KMS-11 (cell line): ENCODE measurements around the gene THAP9.

Source experiments
- H2AFZ ChIP-seq: fragments of 200-600 bp; sonication (generic); 2 replicates; pipeline ENCODE4 v1.6.1; 2016; ENCODE audit warnings: antibody characterized with exemption, mixed run types, low read depth
- H3K27ac ChIP-seq: fragments of 200-600 bp; sonication (generic); 2 replicates; pipeline ENCODE4 v1.6.1; 2016; ENCODE audit warnings: mild to moderate bottlenecking, mixed run types
- H3K27me3 ChIP-seq: fragments of 200-600 bp; sonication (generic); 2 replicates; pipeline ENCODE4 v1.6.1; 2017; ENCODE audit warnings: mild to moderate bottlenecking, low read depth, mixed run types, moderate library complexity; ENCODE audit not compliant: insufficient read depth
- H3K36me3 ChIP-seq: fragments of 200-600 bp; sonication (generic); 2 replicates; pipeline ENCODE4 v1.6.1; 2017; ENCODE audit warnings: mild to moderate bottlenecking, mixed run types; ENCODE audit not compliant: insufficient read depth
- H3K4me1 ChIP-seq: fragments of 200-600 bp; sonication (generic); 2 replicates; pipeline ENCODE4 v1.6.1; 2016; ENCODE audit warnings: mild to moderate bottlenecking, low read depth, mixed run types; ENCODE audit not compliant: poor library complexity, severe bottlenecking
- H3K4me2 ChIP-seq: fragments of 200-600 bp; sonication (generic); 2 replicates; pipeline ENCODE4 v1.7.0; 2016; ENCODE audit warnings: mild to moderate bottlenecking, mixed run types
- H3K4me3 ChIP-seq: fragments of 200-600 bp; sonication (generic); IDR thresholded peaks from 2 replicates; pipeline ENCODE4 v1.6.1; 2017; ENCODE audit warnings: low read depth, low read length, mixed read lengths; ENCODE audit not compliant: insufficient read depth
- H3K79me2 ChIP-seq: fragments of 200-600 bp; sonication (generic); 2 replicates; pipeline ENCODE4 v1.6.1; 2016; ENCODE audit warnings: low read depth, mixed run types; ENCODE audit not compliant: insufficient read depth
- H3K9ac ChIP-seq: fragments of 200-600 bp; sonication (generic); 2 replicates; pipeline ENCODE4 v1.6.1; 2016; ENCODE audit warnings: mild to moderate bottlenecking, mixed run types
- H4K20me1 ChIP-seq: fragments of 200-600 bp; sonication (generic); 2 replicates; pipeline ENCODE4 v1.6.1; 2016; ENCODE audit warnings: mild to moderate bottlenecking, mixed run types; ENCODE audit not compliant: insufficient read depth
- TF ChIP-seq, protein P1 (sequence below): fragments of 200-600 bp; sonication (generic); conservative IDR thresholded peaks from 2 replicates; pipeline ENCODE4 v1.6.1; 2017; ENCODE audit warnings: low read depth, mild to moderate bottlenecking, antibody characterized with exemption, low read length, moderate library complexity, mixed read lengths

THAP9 gene, protein sequence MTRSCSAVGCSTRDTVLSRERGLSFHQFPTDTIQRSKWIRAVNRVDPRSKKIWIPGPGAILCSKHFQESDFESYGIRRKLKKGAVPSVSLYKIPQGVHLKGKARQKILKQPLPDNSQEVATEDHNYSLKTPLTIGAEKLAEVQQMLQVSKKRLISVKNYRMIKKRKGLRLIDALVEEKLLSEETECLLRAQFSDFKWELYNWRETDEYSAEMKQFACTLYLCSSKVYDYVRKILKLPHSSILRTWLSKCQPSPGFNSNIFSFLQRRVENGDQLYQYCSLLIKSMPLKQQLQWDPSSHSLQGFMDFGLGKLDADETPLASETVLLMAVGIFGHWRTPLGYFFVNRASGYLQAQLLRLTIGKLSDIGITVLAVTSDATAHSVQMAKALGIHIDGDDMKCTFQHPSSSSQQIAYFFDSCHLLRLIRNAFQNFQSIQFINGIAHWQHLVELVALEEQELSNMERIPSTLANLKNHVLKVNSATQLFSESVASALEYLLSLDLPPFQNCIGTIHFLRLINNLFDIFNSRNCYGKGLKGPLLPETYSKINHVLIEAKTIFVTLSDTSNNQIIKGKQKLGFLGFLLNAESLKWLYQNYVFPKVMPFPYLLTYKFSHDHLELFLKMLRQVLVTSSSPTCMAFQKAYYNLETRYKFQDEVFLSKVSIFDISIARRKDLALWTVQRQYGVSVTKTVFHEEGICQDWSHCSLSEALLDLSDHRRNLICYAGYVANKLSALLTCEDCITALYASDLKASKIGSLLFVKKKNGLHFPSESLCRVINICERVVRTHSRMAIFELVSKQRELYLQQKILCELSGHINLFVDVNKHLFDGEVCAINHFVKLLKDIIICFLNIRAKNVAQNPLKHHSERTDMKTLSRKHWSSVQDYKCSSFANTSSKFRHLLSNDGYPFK

DNA sequence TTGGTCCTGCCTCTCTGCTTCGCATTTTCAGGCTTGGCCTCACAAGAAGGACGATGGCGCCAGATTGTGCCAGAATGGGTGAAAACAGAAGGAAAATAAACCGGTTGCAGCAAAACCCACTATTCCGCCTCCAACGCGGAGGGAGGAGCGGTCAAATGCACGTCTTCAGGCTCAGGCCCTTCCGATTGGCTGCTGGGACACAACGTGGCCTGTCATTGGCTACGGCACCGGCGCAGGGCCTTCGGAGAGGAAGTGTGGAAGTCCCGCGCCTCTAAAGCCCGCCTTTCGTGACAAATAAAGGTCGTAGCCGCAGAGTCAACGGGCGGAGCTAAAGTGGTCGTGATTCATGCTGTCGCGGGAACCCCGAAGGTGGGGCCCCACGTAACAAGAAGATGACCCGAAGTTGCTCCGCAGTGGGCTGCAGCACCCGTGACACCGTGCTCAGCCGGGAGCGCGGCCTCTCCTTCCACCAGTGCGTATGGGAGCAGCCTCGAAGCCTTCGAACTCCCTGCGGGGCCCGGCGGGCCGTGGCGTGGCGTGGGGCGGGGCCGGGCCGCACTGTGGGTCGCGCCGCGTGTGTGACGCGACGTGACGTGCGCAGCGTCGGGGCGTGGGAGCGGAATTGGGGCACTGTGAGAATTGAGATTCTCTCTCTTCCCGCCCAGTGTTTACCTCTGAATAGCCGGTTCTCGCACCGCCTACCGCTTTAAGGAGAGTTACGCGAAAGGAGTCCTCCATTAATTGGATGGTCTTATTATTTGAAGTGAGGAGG is at the start of gene THAP9:
THAP9 (plus strand) TSS at position 325 of the 772 bp plus-strand sequence; CDS start at position 393, 68 bp downstream.
- H3K36me3 ChIP-seq = no peaks in the 10 kb centered on the region
- H3K9ac ChIP-seq = peak within 1 kb of the TSS; percentile 81
- H3K27me3 ChIP-seq = no peaks in the 10 kb centered on the region
- H3K4me1 ChIP-seq = peaks cover 54% of the 10 kb centered on the region
- peaks cover 52% of the 10 kb centered on the region for H3K79me2 ChIP-seq
- peak within 1 kb of the TSS; percentile 71 for H2AFZ ChIP-seq
- TF ChIP-seq, protein P1, sequence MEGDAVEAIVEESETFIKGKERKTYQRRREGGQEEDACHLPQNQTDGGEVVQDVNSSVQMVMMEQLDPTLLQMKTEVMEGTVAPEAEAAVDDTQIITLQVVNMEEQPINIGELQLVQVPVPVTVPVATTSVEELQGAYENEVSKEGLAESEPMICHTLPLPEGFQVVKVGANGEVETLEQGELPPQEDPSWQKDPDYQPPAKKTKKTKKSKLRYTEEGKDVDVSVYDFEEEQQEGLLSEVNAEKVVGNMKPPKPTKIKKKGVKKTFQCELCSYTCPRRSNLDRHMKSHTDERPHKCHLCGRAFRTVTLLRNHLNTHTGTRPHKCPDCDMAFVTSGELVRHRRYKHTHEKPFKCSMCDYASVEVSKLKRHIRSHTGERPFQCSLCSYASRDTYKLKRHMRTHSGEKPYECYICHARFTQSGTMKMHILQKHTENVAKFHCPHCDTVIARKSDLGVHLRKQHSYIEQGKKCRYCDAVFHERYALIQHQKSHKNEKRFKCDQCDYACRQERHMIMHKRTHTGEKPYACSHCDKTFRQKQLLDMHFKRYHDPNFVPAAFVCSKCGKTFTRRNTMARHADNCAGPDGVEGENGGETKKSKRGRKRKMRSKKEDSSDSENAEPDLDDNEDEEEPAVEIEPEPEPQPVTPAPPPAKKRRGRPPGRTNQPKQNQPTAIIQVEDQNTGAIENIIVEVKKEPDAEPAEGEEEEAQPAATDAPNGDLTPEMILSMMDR = no peak
- H4K20me1 ChIP-seq = 0 out of 2 replicates have a peak, but pooled peaks cover 15% of the 10 kb centered on the region
- H3K27ac ChIP-seq = peak within 1 kb of the TSS; percentile 86
- peak within 1 kb of the TSS; percentile 79 for H3K4me2 ChIP-seq
- peak within 1 kb of the TSS; percentile 75 for H3K4me3 ChIP-seq

DNA sequence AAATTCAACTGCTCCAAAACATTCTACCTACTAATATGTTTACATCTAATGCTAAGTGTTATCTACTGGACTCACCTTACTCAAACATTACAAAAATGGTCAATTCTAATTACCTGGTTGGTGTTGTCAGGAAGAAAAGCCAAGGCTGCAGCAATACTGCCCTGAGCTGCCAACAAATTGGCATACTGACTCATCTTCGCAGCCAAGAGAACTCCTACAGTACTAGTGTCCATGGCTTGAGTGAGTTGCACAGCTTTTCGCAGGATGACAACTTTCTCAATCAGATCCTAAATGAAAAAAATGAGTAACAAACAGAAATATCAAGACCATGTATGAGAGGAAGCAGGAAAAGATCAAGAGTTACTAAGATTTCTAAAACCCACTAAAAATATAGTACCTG is 49.2 kb upstream of the THAP9 start:
- H3K9ac ChIP-seq = no peak overlapping the region
- H4K20me1 ChIP-seq = no peaks in the 10 kb centered on the region
- no peak overlapping the region for H2AFZ ChIP-seq
- no peak overlapping the region for H3K27ac ChIP-seq
- H3K27me3 ChIP-seq = no peaks in the 10 kb centered on the region
- H3K4me1 ChIP-seq = peaks cover 17% of the 10 kb centered on the region
- TF ChIP-seq, protein P1 = no peak
- H3K4me3 ChIP-seq = no peak overlapping the region
- no peak overlapping the region for H3K4me2 ChIP-seq
- peaks cover 13% of the 10 kb centered on the region; the same call in 1 of the 2 replicates for H3K36me3 ChIP-seq
- H3K79me2 ChIP-seq = no peaks in the 10 kb centered on the region

DNA sequence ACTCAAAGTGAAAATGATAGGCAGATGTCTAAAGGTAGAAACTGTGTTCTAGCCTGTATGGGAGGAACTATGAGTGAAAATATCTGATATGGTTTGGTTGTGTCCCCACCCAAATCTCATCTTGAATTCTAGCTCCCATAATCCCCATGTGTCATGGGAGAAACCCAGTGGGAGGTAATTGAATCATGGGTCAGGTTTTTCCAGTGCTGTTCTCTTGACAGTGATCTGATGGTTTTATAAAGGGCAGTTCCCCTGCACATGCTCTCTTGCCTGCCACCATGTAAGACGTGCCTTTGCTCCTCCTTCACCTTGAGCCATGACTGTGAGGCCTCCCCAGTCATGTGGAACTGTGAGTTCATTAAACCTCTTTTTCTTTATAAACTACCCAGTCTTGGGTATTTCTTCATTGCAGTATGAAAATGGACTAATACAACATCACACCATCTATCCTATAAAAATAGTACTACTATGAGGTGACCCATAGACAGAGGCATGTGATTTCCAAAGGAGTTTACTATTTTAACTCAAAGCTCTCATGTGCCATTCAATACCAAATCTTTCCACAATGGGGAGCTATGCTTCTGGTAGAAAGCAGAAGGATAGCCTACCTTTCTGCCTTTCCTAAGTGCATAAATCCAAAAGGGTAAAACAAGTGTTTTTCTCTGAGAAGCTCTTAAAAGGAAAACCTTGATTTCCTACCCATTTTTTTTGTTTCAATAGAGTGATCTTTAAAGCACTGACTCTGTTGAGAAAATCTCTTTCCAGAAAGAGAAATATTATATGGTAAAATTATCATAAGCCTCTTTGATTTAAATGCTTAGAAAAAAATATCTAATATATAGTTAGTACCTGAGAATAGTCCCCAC is 48.4 kb upstream of the THAP9 start:
- Histone ChIP-seq H3K9ac (no peak overlapping the region), H4K20me1 (no peaks in the 10 kb centered on the region), H3K4me1 (peaks cover 17% of the 10 kb centered on the region), H3K79me2 (no peaks in the 10 kb centered on the region), H2AFZ (no peak overlapping the region), H3K36me3 (peaks cover 13% of the 10 kb centered on the region; the same call in 1 of the 2 replicates), H3K27me3 (no peaks in the 10 kb centered on the region), H3K27ac (no peak overlapping the region), H3K4me3 (no peak overlapping the region), H3K4me2 (no peak overlapping the region)
- TF ChIP-seq, protein P1 = peak; percentile 70
